AML-193 (cell line): ENCODE data around the gene NT5M.

ENCODE experiments used
- DNase-seq, 2 experiments: peaks; one replicate each; lab custom pipeline; 2025; lab: John Stamatoyannopoulos, UW

The NT5M gene

GRCh38 chr17:17343160-17343735 lies 40.1 kb downstream of the NT5M start:
- no peak for DNase-seq

- no peak for DNase-seq
Measured at GRCh38 chr17:17343896-17344506, 40.8 kb downstream of the NT5M start.

- no peak for DNase-seq
Measured at GRCh38 chr17:17344507-17345293, 41.5 kb downstream of the NT5M start.

- DNase-seq, result no peak
Measured at GRCh38 chr17:17345294-17345597, 42.1 kb downstream of the NT5M start.

GRCh38 chr17:17345686-17346427 lies 42.7 kb downstream of the NT5M start:
- no peak for DNase-seq

- no peak for DNase-seq
Measured at GRCh38 chr17:17346428-17347233, 43.5 kb downstream of the NT5M start.

GRCh38 chr17:17347234-17347955 lies 44.2 kb downstream of the NT5M start:
- DNase-seq, result no peak

GRCh38 chr17:17347956-17348871 lies 45.0 kb downstream of the NT5M start:
- DNase-seq, result no peak

GRCh38 chr17:17348872-17349723 lies 45.9 kb downstream of the NT5M start:
- no peak for DNase-seq

- no peak for DNase-seq
Measured at GRCh38 chr17:17349724-17350106, 46.5 kb downstream of the NT5M start.

GRCh38 chr17:17350491-17351355 lies 47.5 kb downstream of the NT5M start:
- no peak for DNase-seq

GRCh38 chr17:17351356-17351891 lies 48.3 kb downstream of the NT5M start:
- no peak for DNase-seq

- DNase-seq, result no peak
Measured at GRCh38 chr17:17351901-17352781, 49.0 kb downstream of the NT5M start.

- no peak for DNase-seq
Measured at GRCh38 chr17:17352836-17353624, 49.9 kb downstream of the NT5M start.

GRCh38 chr17:17353625-17354484 lies 50.7 kb downstream of the NT5M start:
- no peak for DNase-seq
